LHCN-M2 (cell line): ENCODE data around the gene VPS45. TPM values are rescaled to one million over a fixed set of nuclear protein-coding genes. Genes with fewer than 3 reads are reported as not detected.

Experiments used
- DNase-seq: peaks from one replicate; pipeline ENCODE4 v3.0.0-alpha.2; 2012; ENCODE audit warnings: low read depth
- total RNA-seq: library from RNA; depleted of rRNA; stranded (reverse); fragments of >200 nt; gene quantifications from 2 replicates; pipeline ENCODE4 v1.2.3, GENCODE V29; 2014; rRNA removed

Gene VPS45
- total RNA-seq, 1 experiment from 2014 or later: 41.4 TPM

GRCh38 chr1:150192012-150192411 is 124.4 kb downstream of the VPS45 start:
- peak; percentile 80 for DNase-seq

GRCh38 chr1:150194381-150195031 is 126.9 kb downstream of the VPS45 start:
- DNase-seq: peak; percentile 26

Other genes starting within 250 kb of the VPS45 start
- 14.4 and 18.5 TPM in 2 replicates for gene BOLA1, start 168.2 kb upstream of the VPS45 start, total RNA-seq
- gene SV2A, start 149.9 kb upstream of the VPS45 start, total RNA-seq: 18.1 and 23.5 TPM in 2 replicates
- 25.4 and 28.9 TPM in 2 replicates for gene SF3B4, start 140.0 kb upstream of the VPS45 start, total RNA-seq
- 6.0 and 7.6 TPM in 2 replicates for gene MTMR11, start 130.9 kb upstream of the VPS45 start, total RNA-seq
- gene OTUD7B, start 57.0 kb upstream of the VPS45 start, total RNA-seq: 12.0 and 12.1 TPM in 2 replicates
- 107 and 111 TPM in 2 replicates for gene PLEKHO1, start 82.1 kb downstream of the VPS45 start, total RNA-seq
- 47.1 and 56.7 TPM in 2 replicates for gene ANP32E, start 168.3 kb downstream of the VPS45 start, total RNA-seq
- gene CA14, start 190.0 kb downstream of the VPS45 start, total RNA-seq: not detected in 2 replicates
- 114 and 117 TPM in 2 replicates for gene APH1A, start 201.2 kb downstream of the VPS45 start, total RNA-seq
- gene C1orf54, start 205.0 kb downstream of the VPS45 start, total RNA-seq: 2.9 and 4.2 TPM in 2 replicates
- 5.1 TPM in 2 replicates for gene CIART, start 214.8 kb downstream of the VPS45 start, total RNA-seq
- gene MRPS21, start 226.1 kb downstream of the VPS45 start, total RNA-seq: 58.8 and 97.4 TPM in 2 replicates